Daoy (cell line): ENCODE data around the gene PRKG1. TPM values are rescaled to one million over a fixed set of nuclear protein-coding genes. Genes with fewer than 3 reads are reported as not detected.
A peak's percentile ranks its signal among the peaks of the same experiment; 100 is the strongest.
"Not testable (repeated sequence)": the region's sequence is repeated elsewhere in the genome, so short reads cannot be mapped to it uniquely, and the experiment has no call there.

Experiments used
- DNase-seq: peaks from one replicate; pipeline ENCODE4 v3.0.0-alpha.2; 2015; ENCODE audit warnings: low read depth
- total RNA-seq: library from RNA; depleted of rRNA; stranded (reverse); fragments of >200 nt; shearing (Covaris generic); gene quantifications from 2 replicates; pipeline ENCODE4 v1.2.3, GENCODE V29; 2014

The PRKG1 gene
- total RNA-seq, 1 experiment from 2014 or later = 1.5 TPM

DNA sequence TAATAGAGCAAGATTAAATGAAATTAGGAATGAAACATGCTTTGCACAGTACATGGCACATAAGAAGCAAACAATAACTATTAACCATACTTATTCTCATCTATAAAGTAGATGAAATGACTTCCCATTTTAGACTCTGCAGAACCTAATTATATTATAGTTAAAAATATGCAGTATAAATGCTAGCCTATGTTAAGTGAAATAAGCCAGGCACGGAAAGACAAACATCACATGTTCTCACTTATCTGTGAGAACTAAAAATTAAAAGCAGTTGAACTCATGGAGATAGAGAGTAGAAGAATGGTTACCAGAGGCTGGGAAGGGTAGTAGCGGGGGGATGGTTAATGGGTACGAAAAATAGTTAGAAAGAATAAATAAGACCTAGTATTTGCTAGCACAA lies 247.0 kb downstream of the PRKG1 start:
- no peak for DNase-seq

DNA sequence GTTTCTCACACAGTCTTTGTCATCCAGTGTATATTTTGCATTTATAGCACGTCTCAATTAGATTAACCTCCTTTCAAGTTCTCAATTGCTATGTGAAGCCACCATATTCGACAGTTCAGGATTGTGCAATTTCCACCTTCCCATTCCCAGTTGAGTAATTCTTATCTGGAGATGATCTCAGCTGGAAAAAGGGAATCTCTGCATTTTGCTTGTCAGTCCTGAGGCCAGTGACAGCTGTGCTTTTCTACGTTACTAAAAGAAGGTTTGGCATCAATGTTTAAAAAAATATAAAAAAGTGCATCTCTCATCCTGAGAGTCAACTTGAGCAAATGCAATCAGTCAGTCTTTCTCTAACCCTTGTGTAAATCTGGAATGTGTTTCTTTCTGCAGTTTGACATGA lies 247.7 kb downstream of the PRKG1 start:
- DNase-seq = no peak

DNA sequence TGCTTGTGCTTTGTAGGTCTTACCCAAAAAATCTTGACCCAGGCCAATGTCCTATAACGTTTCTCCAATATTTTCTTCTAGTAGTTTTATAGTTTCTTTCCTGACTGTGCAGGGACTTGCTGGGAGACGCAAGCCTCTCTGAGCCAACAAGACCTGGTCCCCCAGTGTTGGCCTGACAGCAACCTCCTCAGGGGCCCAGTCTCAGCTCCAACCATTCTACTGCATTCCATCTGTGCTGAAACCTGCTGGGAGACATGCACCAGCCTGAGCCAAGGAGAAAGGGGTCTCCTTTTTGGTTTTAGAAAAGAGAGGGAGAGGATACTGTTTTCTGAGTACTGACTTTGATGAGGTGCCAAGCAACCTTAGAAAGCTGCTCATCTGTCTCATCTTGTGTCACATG lies 251.4 kb downstream of the PRKG1 start:
- DNase-seq = no peak

DNA sequence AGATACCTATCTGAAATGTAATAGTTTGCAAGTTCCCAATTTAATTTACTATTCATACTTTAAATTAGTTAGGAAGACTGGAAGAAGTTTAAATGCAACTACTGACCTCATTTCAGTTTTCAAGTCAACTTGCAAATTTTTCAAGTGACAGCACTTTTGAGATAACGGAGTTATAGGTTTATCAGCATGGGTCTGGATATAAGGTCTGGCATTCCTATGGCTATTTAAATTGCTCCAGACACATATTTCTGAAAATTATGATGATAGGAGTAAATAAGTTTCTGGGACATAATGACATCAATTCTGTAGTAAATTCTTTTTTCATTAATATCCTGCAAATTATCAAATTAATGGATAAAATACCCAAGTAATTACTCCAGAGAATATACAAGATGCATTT lies 251.9 kb downstream of the PRKG1 start:
- DNase-seq = no peak

DNA sequence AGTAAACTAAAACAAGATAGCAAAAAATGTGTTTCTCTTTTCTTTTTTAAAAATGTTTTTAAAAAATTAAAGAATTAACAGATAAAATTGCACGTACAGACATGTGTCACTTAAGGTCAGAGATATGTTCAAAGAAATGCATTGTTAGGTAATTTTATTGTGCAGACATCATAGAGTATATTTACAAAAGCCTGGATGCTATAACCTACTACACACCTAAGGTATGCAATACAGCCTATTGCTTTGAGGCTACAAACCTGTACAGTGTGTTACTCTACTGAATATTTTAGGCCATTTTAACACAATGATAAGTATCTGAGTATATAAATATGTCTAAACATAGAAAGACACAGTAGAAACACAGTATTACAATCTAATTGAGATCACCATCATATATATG lies 253.1 kb downstream of the PRKG1 start:
- no peak for DNase-seq

DNA sequence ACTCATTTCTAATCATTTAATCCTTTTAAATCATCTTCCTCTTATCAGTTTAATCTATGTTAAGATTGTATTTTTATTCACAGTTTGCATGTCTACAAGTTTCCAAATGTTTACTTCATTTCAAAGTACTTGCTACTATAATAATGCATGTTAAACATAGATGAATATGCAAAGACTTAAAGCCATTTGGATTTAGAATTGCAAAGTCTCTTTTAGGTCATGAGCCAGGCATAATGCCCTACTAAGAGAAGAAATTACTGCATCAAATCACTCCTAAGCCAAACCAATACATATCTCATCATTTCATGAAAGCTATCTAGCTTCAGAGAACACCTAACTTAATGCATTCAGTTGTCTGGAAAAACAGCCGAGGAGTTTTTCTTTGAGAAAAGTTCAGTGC lies 266.1 kb downstream of the PRKG1 start:
- no peak for DNase-seq

DNA sequence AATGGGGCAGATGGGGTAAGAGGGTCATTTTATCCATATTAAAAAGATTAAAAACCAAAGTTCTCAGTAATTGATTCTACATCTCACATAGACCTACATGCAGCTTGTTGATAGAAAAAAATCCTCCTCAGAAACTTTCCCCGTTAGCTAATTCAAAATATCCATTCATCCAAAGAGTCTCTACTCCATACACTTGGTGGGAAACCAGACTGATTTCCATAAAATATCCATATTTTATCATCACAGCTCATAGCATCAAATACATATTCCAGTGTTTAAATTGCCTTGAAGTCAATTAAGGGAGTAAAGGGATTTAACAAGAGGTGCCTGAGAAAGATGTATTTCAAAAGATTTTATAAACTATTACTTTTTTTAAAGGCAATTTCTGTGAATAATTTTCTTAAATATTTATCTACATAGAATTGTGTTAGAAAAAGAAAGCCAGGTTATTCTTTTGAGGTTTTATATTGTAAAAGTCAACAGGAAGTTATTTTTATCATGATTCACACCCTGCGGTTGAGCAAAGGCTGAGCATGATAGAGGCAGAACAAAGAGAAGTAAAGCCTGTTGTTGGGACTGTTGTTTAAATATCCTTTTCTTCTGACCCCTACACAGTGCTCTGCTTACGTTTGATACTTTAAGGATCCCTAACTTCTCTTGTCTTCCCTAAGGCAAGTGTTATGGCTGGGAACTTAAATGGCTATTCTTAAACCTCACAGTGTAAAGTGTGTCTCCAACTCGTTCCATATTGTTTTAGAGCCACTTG lies 266.7 kb downstream of the PRKG1 start:
- peak; percentile 19 for DNase-seq

DNA sequence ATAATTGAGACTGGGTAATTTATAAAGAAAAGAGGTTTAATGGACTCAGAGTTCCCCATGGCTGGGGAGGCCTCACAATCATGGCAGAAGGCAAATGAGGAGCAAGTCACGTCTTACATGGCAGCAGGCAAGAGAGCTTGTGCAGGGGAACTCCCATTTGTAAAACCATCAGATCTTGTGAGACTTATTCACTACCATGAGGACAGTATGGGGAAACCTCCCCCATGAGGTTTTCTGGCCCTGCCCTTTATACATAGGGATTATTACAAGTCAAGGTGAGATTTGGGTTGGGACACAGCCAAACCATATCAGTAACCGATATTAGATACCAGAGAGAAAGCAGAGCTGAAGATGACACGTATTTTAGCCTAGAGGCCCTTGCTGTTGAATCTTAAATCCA lies 267.5 kb downstream of the PRKG1 start:
- not testable (repeated sequence) for DNase-seq

DNA sequence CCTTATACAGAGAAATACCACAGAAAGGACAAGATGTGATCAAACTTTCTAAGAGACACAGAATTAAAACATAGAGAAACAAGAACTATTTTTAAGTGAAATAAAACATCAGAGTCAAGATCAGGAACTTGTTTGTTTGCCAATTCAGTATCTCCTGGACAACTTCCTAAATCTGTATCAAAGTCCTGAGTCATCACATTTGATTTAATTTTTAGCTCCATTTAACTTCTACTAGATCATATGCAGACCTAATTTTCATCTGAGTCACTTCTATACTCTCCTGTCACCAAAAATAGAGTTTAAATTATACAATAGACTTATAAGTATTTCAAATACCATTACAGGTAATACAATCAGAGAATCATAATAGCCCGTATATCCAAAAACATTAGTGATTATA lies 268.1 kb downstream of the PRKG1 start:
- no peak for DNase-seq

DNA sequence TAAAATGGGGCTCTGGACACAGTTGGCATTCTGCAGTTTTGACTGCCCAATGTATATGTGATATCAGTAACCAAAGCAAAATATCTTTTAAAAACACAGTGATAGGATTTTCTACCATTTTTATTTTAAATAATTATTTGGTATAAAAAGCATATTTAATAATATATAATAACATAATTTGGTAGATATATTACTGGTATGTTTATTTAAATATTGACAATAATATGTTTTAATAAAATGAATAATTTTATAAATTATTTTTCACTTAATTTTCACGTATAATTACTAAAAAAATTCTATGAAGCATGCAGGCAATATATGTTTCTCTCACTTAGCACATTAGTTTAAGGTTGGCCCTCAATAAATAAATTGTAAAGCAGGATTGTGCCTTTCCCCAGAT lies 269.1 kb downstream of the PRKG1 start:
- DNase-seq = no peak

DNA sequence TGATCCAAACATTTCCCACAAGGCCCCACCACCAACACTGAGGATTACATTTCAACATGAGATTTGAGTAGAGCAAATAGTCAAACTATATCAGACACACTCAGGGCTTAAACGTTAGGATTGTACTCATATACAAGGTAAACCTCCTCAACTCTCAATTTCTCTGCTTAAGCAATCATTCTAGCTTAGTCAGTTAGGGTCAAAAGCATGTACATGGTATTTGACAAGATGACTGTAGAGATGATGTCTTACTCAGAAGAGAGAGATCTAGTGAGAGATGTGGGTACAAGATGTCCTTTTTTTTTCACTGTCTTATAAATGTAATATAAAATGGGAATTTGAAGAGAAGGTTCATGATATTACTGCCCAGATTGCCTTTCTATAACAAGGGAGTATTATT lies 270.1 kb downstream of the PRKG1 start:
- DNase-seq = no peak

DNA sequence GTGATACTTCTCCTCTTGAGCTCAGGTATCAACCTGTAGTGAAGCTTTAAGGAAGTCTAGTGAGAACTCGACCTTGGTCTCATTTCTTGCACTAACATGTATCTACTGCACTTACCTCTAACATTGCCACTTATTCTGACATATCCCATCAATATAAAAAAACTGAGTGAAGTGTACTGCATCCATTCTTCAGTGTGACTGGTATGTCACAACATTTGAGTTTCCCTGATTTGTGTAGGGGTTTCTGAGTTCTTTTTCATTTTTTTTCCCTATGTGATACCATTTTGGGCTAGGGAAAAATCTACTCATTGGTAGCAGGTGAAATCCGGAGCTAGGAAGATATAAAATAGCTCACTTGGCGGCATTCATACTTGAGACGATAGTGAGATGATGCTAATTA lies 274.3 kb downstream of the PRKG1 start:
- DNase-seq = no peak

DNA sequence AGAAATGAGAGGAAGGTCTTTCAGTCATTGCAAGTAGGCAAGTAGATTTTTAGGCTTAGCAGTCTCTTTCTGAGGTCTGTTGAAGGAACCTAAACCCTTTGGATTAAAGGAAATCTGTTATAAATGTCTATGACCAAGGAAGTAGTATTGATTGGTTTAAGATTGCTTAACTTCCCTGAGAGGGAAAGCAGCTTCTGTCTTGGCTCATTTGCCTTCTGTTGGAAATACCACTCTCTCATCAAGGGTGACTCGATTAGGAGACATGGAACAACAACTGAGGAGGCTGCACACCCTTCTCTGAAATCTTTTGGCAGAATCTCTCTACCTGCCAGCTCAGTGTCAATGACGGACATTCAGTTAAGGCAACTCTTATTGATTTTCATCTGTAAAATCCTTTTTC lies 282.9 kb downstream of the PRKG1 start:
- no peak for DNase-seq

DNA sequence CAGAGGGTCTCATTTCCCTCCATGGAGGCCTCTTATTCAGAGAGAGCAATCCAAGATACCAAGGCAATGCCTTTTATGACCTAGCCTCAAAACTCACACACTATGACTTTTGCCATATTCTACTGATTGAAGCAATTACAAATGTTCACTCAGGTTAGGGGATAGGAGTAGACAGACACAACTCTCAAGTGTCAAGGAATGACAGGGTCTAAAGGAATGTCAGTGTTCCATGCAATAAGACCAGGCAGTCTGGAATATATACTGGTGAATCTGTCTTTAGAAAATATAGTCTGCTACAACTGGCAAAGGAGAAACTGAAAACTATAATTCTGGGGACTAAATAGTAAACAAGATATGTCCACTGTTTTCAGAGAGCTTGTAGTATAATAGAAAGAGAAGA lies 283.9 kb downstream of the PRKG1 start:
- DNase-seq = no peak

DNA sequence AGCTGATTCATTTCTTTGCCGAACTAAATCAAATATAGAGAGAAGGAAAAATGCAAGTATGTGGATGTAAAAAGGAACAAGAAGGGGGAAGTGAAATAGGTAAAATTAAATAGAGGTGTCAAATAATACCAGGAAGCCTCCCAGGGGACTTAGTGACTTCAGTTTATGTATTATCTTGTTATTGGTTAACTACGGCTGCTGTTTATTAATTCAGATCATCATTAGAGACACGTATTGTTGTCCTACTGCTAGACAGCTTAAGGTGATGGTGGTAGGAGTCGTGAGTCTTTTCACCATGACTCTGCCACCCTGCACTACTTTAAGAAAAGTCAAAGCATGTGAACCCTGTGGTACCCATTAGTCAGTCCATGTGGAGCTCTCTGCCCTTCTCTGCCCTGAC lies 289.1 kb downstream of the PRKG1 start:
- no peak for DNase-seq

DNA sequence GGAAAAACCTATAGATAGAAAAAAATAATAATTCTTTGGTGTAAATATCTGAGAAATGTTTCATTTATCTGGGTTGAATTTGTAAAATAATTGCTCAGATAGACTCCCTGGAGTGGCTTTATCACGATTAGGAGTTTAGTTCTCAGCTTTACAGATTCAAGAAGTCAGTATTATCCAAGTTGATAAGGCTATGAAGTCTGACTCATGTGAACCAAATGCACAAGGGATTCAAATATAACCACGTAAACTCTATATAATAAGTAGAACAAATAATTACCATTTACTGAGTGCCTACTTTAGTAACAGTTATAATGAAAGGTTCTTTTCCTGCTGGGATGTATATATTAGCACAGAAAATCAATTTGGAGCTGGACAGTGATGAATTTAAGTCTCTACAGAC lies 290.4 kb downstream of the PRKG1 start:
- DNase-seq = no peak

DNA sequence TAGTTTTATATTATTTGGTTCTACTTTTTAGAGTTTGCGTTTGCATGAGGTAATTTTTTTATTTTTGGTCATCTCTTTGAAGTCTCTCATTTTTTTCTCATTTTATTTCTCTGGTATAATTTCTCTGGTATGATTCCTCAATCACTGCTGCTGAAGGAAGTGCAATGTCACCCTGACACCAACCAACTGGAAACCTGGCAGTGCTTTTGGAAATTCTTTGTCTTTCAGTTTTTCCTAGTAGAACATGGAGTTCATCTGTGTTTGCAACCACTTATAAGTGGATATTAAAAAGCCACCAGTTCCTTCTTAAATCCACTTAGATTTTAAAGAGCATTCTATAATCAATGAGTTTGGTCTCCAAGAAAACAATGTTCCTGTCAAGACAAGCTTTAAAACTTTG lies 291.8 kb downstream of the PRKG1 start:
- no peak for DNase-seq

DNA sequence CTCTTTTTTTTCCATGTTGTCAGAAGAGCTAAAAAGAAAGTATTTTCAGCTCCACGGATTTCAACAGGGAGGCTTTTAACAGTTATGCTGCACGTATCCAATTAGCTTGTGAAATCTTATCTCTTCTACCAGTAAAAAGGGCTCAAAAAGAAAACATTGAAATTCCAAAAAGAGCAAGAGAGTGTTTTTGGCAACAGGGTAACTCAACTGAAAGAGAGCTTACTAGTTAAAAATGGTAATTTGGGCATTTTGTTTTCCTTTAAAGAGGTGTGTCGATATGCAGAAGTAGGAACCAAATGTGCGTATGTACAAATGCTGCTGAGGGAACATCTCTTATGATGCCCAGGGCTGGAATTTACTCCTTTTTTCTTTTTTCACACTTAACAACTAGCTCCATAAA lies 292.8 kb downstream of the PRKG1 start:
- DNase-seq = no peak

DNA sequence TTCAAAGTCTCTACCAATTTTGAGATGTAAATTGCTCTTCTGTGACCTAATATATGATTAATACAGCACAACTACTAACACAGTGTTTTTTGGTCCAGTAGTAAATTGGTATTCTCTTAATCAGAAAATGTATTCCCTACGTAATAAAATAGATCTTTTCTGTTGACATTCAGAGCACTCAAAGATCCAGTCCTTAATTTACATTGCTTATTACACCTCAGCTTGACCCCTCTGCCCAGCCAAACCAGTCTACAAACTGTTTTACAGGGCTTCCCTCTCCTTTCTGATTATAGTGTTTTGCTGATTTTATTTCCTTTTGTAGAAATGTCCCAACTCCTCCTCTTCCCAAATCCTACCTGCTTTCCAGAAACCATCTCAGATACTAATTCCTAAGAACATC lies 293.4 kb downstream of the PRKG1 start:
- DNase-seq = no peak

DNA sequence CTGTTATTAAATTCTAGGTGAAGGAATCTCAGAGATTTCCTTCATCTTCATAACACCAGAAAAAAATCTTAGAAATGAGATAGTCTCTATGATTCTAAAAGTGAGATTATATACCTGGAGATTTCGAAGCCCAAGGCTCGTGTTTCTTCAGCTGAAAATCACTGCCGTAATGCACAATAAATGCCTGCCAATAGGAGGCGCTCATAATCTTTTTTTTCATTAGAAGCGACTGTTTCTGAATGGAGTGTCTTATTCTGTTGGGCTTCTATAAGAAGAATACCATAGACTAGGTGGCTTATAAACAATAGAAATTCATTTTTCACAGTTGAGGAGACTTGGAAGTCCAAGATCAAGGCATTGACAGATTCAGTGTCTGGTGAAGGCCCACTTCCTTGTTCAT lies 294.7 kb downstream of the PRKG1 start:
- no peak for DNase-seq

DNA sequence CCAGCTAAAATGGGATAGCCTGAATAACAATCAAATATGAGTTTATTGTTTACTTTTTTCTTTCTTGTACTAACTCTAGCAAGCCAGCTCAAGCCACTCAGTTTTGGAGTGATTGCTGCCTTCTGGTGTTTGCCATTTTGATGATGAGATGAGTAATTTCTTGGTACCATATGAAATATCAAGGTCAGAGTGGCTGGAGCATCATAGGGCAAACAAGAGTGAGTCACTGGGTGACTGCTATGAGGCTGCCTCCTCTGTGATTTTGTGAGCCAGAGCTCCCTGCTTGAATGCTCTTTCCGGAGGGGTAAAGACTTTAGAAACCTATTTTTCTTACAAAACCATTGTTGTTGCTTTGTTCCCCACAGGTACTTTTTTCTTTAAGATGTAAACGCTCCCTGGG lies 295.6 kb downstream of the PRKG1 start:
- peak; percentile 53 for DNase-seq

DNA sequence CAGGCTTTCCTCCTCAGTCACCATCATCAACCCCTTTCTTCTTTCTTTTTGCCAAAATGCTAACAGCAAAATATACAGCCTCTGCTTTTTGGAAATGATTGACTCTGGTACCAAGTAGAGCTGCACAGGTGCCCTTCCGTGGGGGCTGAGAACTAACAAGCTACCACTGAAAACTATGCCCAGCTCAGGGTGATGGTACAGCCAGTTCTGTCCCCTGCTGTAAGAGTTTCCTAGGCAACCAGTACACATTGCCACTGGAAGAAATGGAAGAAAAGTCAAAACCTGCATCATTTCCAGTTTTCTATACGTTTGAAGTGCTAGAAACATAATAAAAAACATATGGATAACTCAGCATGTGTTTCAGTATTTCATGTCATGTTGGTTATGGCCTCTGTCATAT lies 297.5 kb downstream of the PRKG1 start:
- no peak for DNase-seq

DNA sequence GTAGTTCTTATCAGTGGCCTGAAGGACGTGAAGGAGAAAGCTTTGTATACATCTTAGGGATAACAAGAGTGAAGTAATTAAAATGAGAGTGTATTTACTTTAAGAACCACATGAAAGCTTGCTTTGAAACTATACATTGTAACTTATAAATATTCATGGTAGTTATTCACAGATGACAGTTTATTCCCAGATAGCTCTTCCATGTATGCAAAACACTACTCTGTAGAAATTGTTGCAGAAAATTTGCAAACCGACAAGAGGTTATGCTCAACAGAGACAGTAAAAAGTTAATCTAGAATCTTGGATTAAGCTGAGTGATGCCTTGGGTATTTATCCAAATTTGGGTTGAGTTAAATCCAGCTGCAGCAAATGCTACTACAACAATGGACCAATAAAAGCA lies 301.5 kb downstream of the PRKG1 start:
- no peak for DNase-seq
